ENCODE results near the gene DOCK8. TPM values are rescaled to one million over a fixed set of nuclear protein-coding genes. Genes with fewer than 3 reads are reported as not detected.

DOCK8 gene
- total and polyA plus RNA-seq, 2 of the 4 experiments (the other 2 are of a cell fraction) = not detected

GRCh38 chr9:328453-328852 lies 113.8 kb downstream of the DOCK8 start:
- Histone ChIP-seq H3K9me1 (ENCODE audit: insufficient read depth, low read length) (no peaks in the 10 kb centered on the region), H2BK15ac (ENCODE audit: low read depth, low read length) (no peak overlapping the region), H3K27me3 (ENCODE audit: control insufficient read depth, insufficient read depth, low read length) (no peaks in the 10 kb centered on the region), H3K56ac (ENCODE audit: extremely low read depth, insufficient read depth, low read length) (no peak overlapping the region), H3K18ac (ENCODE audit: low read depth, low read length) (no peak overlapping the region), H3K4ac (ENCODE audit: low read depth, low read length) (no peak overlapping the region), H4K91ac (ENCODE audit: insufficient read depth, low read depth, low read length) (no peak overlapping the region), H3K4me3 (ENCODE audit: insufficient read depth, low read depth, low read length) (no peak overlapping the region), H2BK120ac (ENCODE audit: low read depth, low read length) (no peak overlapping the region), H3K9me3 (ENCODE audit: control insufficient read depth, insufficient read depth, low read length) (no peaks in the 10 kb centered on the region), H3K9ac (ENCODE audit: low read depth, low read length) (no peak overlapping the region), H2BK20ac (ENCODE audit: low read depth, low read length) (no peak overlapping the region), H2AFZ (replicated peaks; ENCODE audit: low read length, poor library complexity) (no peak overlapping the region), H2BK5ac (ENCODE audit: low read depth, low read length, poor library complexity, severe bottlenecking) (no peak overlapping the region), H4K20me1 (ENCODE audit: insufficient read depth, low read length) (no peaks in the 10 kb centered on the region), H3K4me2 (ENCODE audit: low read depth, low read length) (no peak overlapping the region), H3K79me1 (ENCODE audit: low read depth in 1 of 2, low read length in 2 of 2) (no peaks in the 10 kb centered on the region), H3K23ac (ENCODE audit: low read depth, low read length) (no peak overlapping the region), H2AK5ac (ENCODE audit: low read depth, low read length) (no peak overlapping the region), H3K36me3 (ENCODE audit: control insufficient read depth, insufficient read depth, low read length) (no peaks in the 10 kb centered on the region), H3K4me1 (ENCODE audit: control insufficient read depth, insufficient read depth, low read length) (no peaks in the 10 kb centered on the region), H3K14ac (replicated peaks; ENCODE audit: low read depth, low read length) (no peak overlapping the region), H4K8ac (ENCODE audit: low read depth in 2 of 2, low read length in 2 of 2) (no peak overlapping the region), H2AK9ac (replicated peaks; ENCODE audit: low read depth, low read length, poor library complexity) (no peak overlapping the region), H4K5ac (ENCODE audit: low read depth, low read length) (no peak overlapping the region), H3K27ac (ENCODE audit: insufficient read depth, low read length) (no peak overlapping the region)
- dilution Hi-C loops (cut with HindIII; ENCODE audit: low sequenced_read_pairs, unreplicated experiment) = no loop called here
- ATAC-seq (ENCODE audit: low read depth) (no peak), DNase-seq (no peak)
- BruUV-seq (replicated peaks) = no TSS peak
- intact Hi-C loops (cut with micrococcal nuclease) = no loop called here
- ChIA-PET POLR2A (ENCODE audit: unreplicated experiment) (no interaction called here), CTCF (no interaction called here)
- no CpG with 5 or more reads among the region's 3 CpGs for WGBS, 2 experiments (ENCODE audit: extremely low coverage in 2 of 2, insufficient read length in 1 of 2)
- in situ Hi-C loops (cut with MboI; ENCODE audit: low sequenced_read_pairs) = no loop called here
- TF ChIP-seq MXI1 (IDR thresholded peaks at IDR 0.05; ENCODE audit: borderline replicate concordance, low read depth, low read length) = no peak
- TF ChIP-seq RAD21 (IDR thresholded peaks at IDR 0.05; ENCODE audit: low read length) = no peak
- no peak for TF ChIP-seq SMC3 (IDR thresholded peaks at IDR 0.05; ENCODE audit: low read depth, low read length)
- no peak for TF ChIP-seq NFE2L2 (IDR thresholded peaks at IDR 0.05; ENCODE audit: low read depth, low read length)
- no peak for TF ChIP-seq POLR2A (IDR thresholded peaks at IDR 0.05; ENCODE audit: low read depth, low read length)
- TF ChIP-seq RCOR1 (IDR thresholded peaks at IDR 0.05; ENCODE audit: insufficient replicate concordance, low read length) = no peak
- no peak for TF ChIP-seq USF2 (IDR thresholded peaks at IDR 0.05; ENCODE audit: low read depth, low read length)
- TF ChIP-seq BHLHE40 (IDR thresholded peaks at IDR 0.05; ENCODE audit: low read depth, low read length) = no peak
- TF ChIP-seq CTCF (conservative IDR thresholded peaks at IDR 0.05; ENCODE audit: low read depth, low read length) = no peak
- TF ChIP-seq CHD1 (IDR thresholded peaks at IDR 0.05; ENCODE audit: low read depth, low read length) = no peak
- no peak for TF ChIP-seq MAFK (IDR thresholded peaks at IDR 0.05; ENCODE audit: low read depth, low read length)
- no peak for TF ChIP-seq ELK1 (IDR thresholded peaks at IDR 0.05; ENCODE audit: borderline replicate concordance, low read depth, low read length)
- TF ChIP-seq RFX5 (IDR thresholded peaks at IDR 0.05; ENCODE audit: low read depth, low read length) = no peak
- no peak for TF ChIP-seq CEBPB (IDR thresholded peaks at IDR 0.05; ENCODE audit: low read depth, low read length)
- no peak for TF ChIP-seq MAZ (IDR thresholded peaks at IDR 0.05; ENCODE audit: borderline replicate concordance, low read depth, low read length)
- no peak for TF ChIP-seq FOS (IDR thresholded peaks at IDR 0.05; ENCODE audit: low read depth, low read length)
